Breast epithelium (tissue), 3 donors: ENCODE results near the gene MAPRE3.

ENCODE experiments used
- POLR2A ChIP-seq: fragments of 450-650 bp; IDR thresholded peaks from one replicate; pipeline ENCODE4 v1.6.1; 2016; ENCODE audit warnings: antibody characterized with exemption, mild to moderate bottlenecking, moderate library complexity
- POLR2AphosphoS5 ChIP-seq, 3 donors: sonication (generic); formaldehyde crosslinking; IDR thresholded peaks; one replicate each; pipeline ENCODE4 v1.6.1; 2017; ENCODE audit warnings: antibody characterized with exemption in 3 of 3
- TF ChIP-seq, protein P1 (sequence below), 3 donors: fragments of 450-650 bp; IDR thresholded peaks; one replicate each; pipeline ENCODE4 v1.5.1; 2016 to 2017; ENCODE audit warnings: antibody characterized with exemption in 3 of 3, mild to moderate bottlenecking in 3 of 3, moderate library complexity in 3 of 3

DNA sequence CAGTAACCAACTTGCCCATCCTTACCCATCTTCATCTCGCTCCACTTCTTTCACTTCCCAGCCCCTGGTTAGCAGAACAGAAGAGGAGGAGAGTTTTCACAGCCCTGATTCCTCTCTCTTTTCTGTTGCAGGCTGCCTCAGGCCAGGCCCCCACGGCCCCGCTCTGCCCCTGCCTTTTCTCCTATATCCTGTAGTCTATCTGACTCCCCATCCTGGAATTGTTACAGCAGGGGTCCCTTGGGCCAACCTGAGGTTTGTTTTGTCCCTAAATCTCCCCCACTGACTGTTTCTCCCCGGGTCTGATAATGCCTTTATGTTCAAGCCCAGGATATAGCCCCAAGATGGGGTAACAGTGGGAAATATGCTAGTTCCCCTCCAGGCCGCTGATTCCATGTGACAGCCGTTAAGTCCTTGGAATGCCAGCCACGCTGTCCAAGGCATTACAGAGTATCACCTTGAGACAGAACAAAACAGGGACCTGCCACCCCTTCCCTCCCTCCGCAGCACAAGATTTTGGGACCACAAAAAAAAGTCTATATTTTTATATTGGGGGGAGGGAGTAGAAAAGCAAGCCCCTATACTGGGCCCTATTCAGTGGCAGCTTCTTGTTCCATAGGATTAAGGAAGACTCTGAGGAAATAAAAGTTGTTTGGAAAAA is 99.7 kb downstream of the MAPRE3 start:
- TF ChIP-seq, protein P1, sequence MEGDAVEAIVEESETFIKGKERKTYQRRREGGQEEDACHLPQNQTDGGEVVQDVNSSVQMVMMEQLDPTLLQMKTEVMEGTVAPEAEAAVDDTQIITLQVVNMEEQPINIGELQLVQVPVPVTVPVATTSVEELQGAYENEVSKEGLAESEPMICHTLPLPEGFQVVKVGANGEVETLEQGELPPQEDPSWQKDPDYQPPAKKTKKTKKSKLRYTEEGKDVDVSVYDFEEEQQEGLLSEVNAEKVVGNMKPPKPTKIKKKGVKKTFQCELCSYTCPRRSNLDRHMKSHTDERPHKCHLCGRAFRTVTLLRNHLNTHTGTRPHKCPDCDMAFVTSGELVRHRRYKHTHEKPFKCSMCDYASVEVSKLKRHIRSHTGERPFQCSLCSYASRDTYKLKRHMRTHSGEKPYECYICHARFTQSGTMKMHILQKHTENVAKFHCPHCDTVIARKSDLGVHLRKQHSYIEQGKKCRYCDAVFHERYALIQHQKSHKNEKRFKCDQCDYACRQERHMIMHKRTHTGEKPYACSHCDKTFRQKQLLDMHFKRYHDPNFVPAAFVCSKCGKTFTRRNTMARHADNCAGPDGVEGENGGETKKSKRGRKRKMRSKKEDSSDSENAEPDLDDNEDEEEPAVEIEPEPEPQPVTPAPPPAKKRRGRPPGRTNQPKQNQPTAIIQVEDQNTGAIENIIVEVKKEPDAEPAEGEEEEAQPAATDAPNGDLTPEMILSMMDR (IDR thresholded peaks at IDR 0.05) = no peak
- TF ChIP-seq POLR2A = no peak
- no peak for TF ChIP-seq POLR2AphosphoS5 (IDR thresholded peaks at IDR 0.05)
